Measurements from ENCODE around the gene PKD1L1. TPM values are rescaled to one million over a fixed set of nuclear protein-coding genes. Genes with fewer than 3 reads are reported as not detected.

PKD1L1 gene
- total RNA-seq, 2 donors from 2014 or later, result 0.77 to 0.83 TPM

GRCh38 chr7:47817917-47818316 lies 130.3 kb downstream of the PKD1L1 start:
- no peak for ATAC-seq
- Mint-ChIP-seq H3K36me3 (ENCODE audit: low read depth) (peaks cover 3% of the 10 kb centered on the region), H3K4me1 (peaks cover 2% of the 10 kb centered on the region), H3K4me3 (no peak overlapping the region), H3K27me3 (peaks cover 4% of the 10 kb centered on the region), H3K27ac (no peak overlapping the region)
- DNase-seq, result no peak
- no peaks in the 10 kb centered on the region for H3K9me3 ChIP-seq (ENCODE audit: control insufficient read depth, low read length, poor library complexity, severe bottlenecking)

GRCh38 chr7:47816647-47817046 lies 131.6 kb downstream of the PKD1L1 start:
- no peak overlapping the region for H3K4me3 Mint-ChIP-seq
- peaks cover 3% of the 10 kb centered on the region for H3K36me3 Mint-ChIP-seq (ENCODE audit: low read depth)
- H3K9me3 ChIP-seq (ENCODE audit: control insufficient read depth, low read length, poor library complexity, severe bottlenecking), result no peaks in the 10 kb centered on the region
- H3K27ac Mint-ChIP-seq, result no peak overlapping the region
- peaks cover 2% of the 10 kb centered on the region for H3K4me1 Mint-ChIP-seq
- no peak for ATAC-seq
- peaks cover 4% of the 10 kb centered on the region for H3K27me3 Mint-ChIP-seq
- DNase-seq, result no peak

- no peak for ATAC-seq
- DNase-seq, result no peak
- peaks cover 2% of the 10 kb centered on the region for H3K4me1 Mint-ChIP-seq
- no peak overlapping the region for H3K4me3 Mint-ChIP-seq
- no peaks in the 10 kb centered on the region for H3K9me3 ChIP-seq (ENCODE audit: control insufficient read depth, low read length, poor library complexity, severe bottlenecking)
- peaks cover 4% of the 10 kb centered on the region for H3K27me3 Mint-ChIP-seq
- peaks cover 3% of the 10 kb centered on the region for H3K36me3 Mint-ChIP-seq (ENCODE audit: low read depth)
- no peak overlapping the region for H3K27ac Mint-ChIP-seq
Observed at GRCh38 chr7:47815867-47816266, 132.4 kb downstream of the PKD1L1 start.

- peaks cover under 1% of the 10 kb centered on the region for H3K4me1 Mint-ChIP-seq
- H3K27ac Mint-ChIP-seq, result no peak overlapping the region
- no peak for ATAC-seq
- no peak for DNase-seq
- no peaks in the 10 kb centered on the region for H3K9me3 ChIP-seq (ENCODE audit: control insufficient read depth, low read length, poor library complexity, severe bottlenecking)
- no peak overlapping the region for H3K4me3 Mint-ChIP-seq
- H3K36me3 Mint-ChIP-seq (ENCODE audit: low read depth), result peaks cover 3% of the 10 kb centered on the region
- peaks cover 3% of the 10 kb centered on the region for H3K27me3 Mint-ChIP-seq
Observed at GRCh38 chr7:47814905-47815613, 133.2 kb downstream of the PKD1L1 start.

- no peaks in the 10 kb centered on the region for H3K4me1 Mint-ChIP-seq
- DNase-seq, result no peak
- H3K9me3 ChIP-seq (ENCODE audit: control insufficient read depth, low read length, poor library complexity, severe bottlenecking), result no peaks in the 10 kb centered on the region
- no peak overlapping the region for H3K4me3 Mint-ChIP-seq
- no peak overlapping the region for H3K27ac Mint-ChIP-seq
- no peak for ATAC-seq
- peaks cover 3% of the 10 kb centered on the region for H3K36me3 Mint-ChIP-seq (ENCODE audit: low read depth)
- no peaks in the 10 kb centered on the region for H3K27me3 Mint-ChIP-seq
Observed at GRCh38 chr7:47813620-47814260, 134.5 kb downstream of the PKD1L1 start.

GRCh38 chr7:47812429-47813136 lies 135.7 kb downstream of the PKD1L1 start:
- ATAC-seq, result no peak
- no peaks in the 10 kb centered on the region for H3K9me3 ChIP-seq (ENCODE audit: control insufficient read depth, low read length, poor library complexity, severe bottlenecking)
- Mint-ChIP-seq H3K4me3 (no peak overlapping the region), H3K27ac (no peak overlapping the region), H3K27me3 (peaks cover 5% of the 10 kb centered on the region), H3K4me1 (no peaks in the 10 kb centered on the region), H3K36me3 (ENCODE audit: low read depth) (peaks cover 3% of the 10 kb centered on the region)
- DNase-seq, result no peak

- ATAC-seq (no peak), DNase-seq (no peak)
- H3K27me3 Mint-ChIP-seq, result peaks cover 5% of the 10 kb centered on the region
- no peaks in the 10 kb centered on the region for H3K4me1 Mint-ChIP-seq
- H3K9me3 ChIP-seq (ENCODE audit: control insufficient read depth, low read length, poor library complexity, severe bottlenecking), result no peaks in the 10 kb centered on the region
- H3K36me3 Mint-ChIP-seq (ENCODE audit: low read depth), result peaks cover 3% of the 10 kb centered on the region
- no peak overlapping the region for H3K4me3 Mint-ChIP-seq
- H3K27ac Mint-ChIP-seq, result no peak overlapping the region
Observed at GRCh38 chr7:47811632-47812380, 136.5 kb downstream of the PKD1L1 start.

GRCh38 chr7:47809387-47809786 lies 138.9 kb downstream of the PKD1L1 start:
- H3K27me3 Mint-ChIP-seq, result peaks cover 5% of the 10 kb centered on the region
- H3K27ac Mint-ChIP-seq, result no peak overlapping the region
- H3K4me1 Mint-ChIP-seq, result no peaks in the 10 kb centered on the region
- no peaks in the 10 kb centered on the region for H3K9me3 ChIP-seq (ENCODE audit: control insufficient read depth, low read length, poor library complexity, severe bottlenecking)
- ATAC-seq (no peak), DNase-seq (no peak)
- H3K4me3 Mint-ChIP-seq, result no peak overlapping the region
- H3K36me3 Mint-ChIP-seq (ENCODE audit: low read depth), result no peaks in the 10 kb centered on the region

GRCh38 chr7:47808321-47808720 lies 139.9 kb downstream of the PKD1L1 start:
- no peak for DNase-seq

GRCh38 chr7:47807756-47808155 lies 140.5 kb downstream of the PKD1L1 start:
- Mint-ChIP-seq H3K27ac (no peak overlapping the region), H3K4me3 (no peak overlapping the region), H3K36me3 (ENCODE audit: low read depth) (no peaks in the 10 kb centered on the region), H3K4me1 (no peaks in the 10 kb centered on the region), H3K27me3 (peaks cover 5% of the 10 kb centered on the region)
- H3K9me3 ChIP-seq (ENCODE audit: control insufficient read depth, low read length, poor library complexity, severe bottlenecking), result no peaks in the 10 kb centered on the region
- DNase-seq (no peak), ATAC-seq (no peak)

More at GRCh38 chr7:47808321-47808720, 139.9 kb downstream of the PKD1L1 start:
- no peak for ATAC-seq
- Mint-ChIP-seq H3K27ac (no peak overlapping the region), H3K36me3 (ENCODE audit: low read depth) (no peaks in the 10 kb centered on the region), H3K27me3 (peaks cover 5% of the 10 kb centered on the region), H3K4me1 (no peaks in the 10 kb centered on the region), H3K4me3 (no peak overlapping the region)
- no peaks in the 10 kb centered on the region for H3K9me3 ChIP-seq (ENCODE audit: control insufficient read depth, low read length, poor library complexity, severe bottlenecking)

GRCh38 chr7:47807126-47807525 lies 141.1 kb downstream of the PKD1L1 start:
- Mint-ChIP-seq H3K27ac (no peak overlapping the region), H3K36me3 (ENCODE audit: low read depth) (no peaks in the 10 kb centered on the region), H3K27me3 (peaks cover 5% of the 10 kb centered on the region), H3K4me3 (no peak overlapping the region), H3K4me1 (no peaks in the 10 kb centered on the region)
- H3K9me3 ChIP-seq (ENCODE audit: control insufficient read depth, low read length, poor library complexity, severe bottlenecking), result no peaks in the 10 kb centered on the region
- ATAC-seq (no peak), DNase-seq (no peak)

GRCh38 chr7:47806701-47807103 lies 141.6 kb downstream of the PKD1L1 start:
- Mint-ChIP-seq H3K27ac (no peak overlapping the region), H3K4me3 (no peak overlapping the region), H3K27me3 (peaks cover 5% of the 10 kb centered on the region), H3K36me3 (ENCODE audit: low read depth) (no peaks in the 10 kb centered on the region), H3K4me1 (no peaks in the 10 kb centered on the region)
- H3K9me3 ChIP-seq (ENCODE audit: control insufficient read depth, low read length, poor library complexity, severe bottlenecking), result no peaks in the 10 kb centered on the region
- no peak for DNase-seq
- ATAC-seq, result no peak

All from T-helper 17 cell (primary cell).